Sciatic nerve (tissue), 2 donors: ENCODE results near the gene OR10T2. TPM values are rescaled to one million over a fixed set of nuclear protein-coding genes. Genes with fewer than 3 reads are reported as not detected.
"Not testable (repeated sequence)": the region's sequence is repeated elsewhere in the genome, so short reads cannot be mapped to it uniquely, and the experiment has no call there.

ENCODE experiments used
- ATAC-seq: fragments of 200-7000 bp; cut with Tn5 transposase; one replicate; pipeline ENCODE4 v1.9.1; 2020; ENCODE audit warnings: mild to moderate bottlenecking, moderate library complexity
- DNase-seq: peaks from one replicate; pipeline ENCODE4 v3.0.0-alpha.2; 2020; ENCODE audit warnings: low spot score
- intact Hi-C: fragments of 100-400 bp; cut with DNase I; formaldehyde crosslinking; loops from one replicate; pipeline ENCODE4 v1.14.2; 2022
- total RNA-seq: library from RNA; stranded (reverse); fragmentation: NEBNext Ultra II Directional; extraction: Animal tissue kit (Norgen Biotek cat#: 25700); gene quantifications from one replicate; pipeline ENCODE4 v1.2.1, GENCODE V29; 2021
- donor health status: DM: no; HTN: no; CAD: no.
- donor health status: DM: no; HTN: no; CAD: no.

Gene OR10T2
- total RNA-seq, 1 donor from 2014 or later = not detected

- ATAC-seq = no peak
Observed at GRCh38 chr1:158362482-158362881, 36.8 kb downstream of the OR10T2 start.

GRCh38 chr1:158357441-158357840 lies 41.8 kb downstream of the OR10T2 start:
- intact Hi-C loops = no loop called here
- DNase-seq (no peak), ATAC-seq (peak; percentile 57)

More at GRCh38 chr1:158362482-158362881, 36.8 kb downstream of the OR10T2 start:
- intact Hi-C loops = no loop called here
- no peak for DNase-seq

- intact Hi-C loops = no loop called here
- DNase-seq (no peak), ATAC-seq (no peak)
Observed at GRCh38 chr1:158356616-158357015, 42.6 kb downstream of the OR10T2 start.

GRCh38 chr1:158355773-158356285 lies 43.4 kb downstream of the OR10T2 start:
- intact Hi-C loops = no loop called here

GRCh38 chr1:158354255-158354654 lies 45.0 kb downstream of the OR10T2 start:
- ATAC-seq = peak; percentile 51
- intact Hi-C loops = no loop called here

More at GRCh38 chr1:158355773-158356285, 43.4 kb downstream of the OR10T2 start:
- ATAC-seq (no peak), DNase-seq (no peak)

GRCh38 chr1:158353303-158354075 lies 45.8 kb downstream of the OR10T2 start, which contains the start of gene CD1E:
CD1E (plus strand) TSS chr1:158353894; CDS start chr1:158353989, 95 bp downstream.
- intact Hi-C loops = no loop called here

More at GRCh38 chr1:158354255-158354654, 45.0 kb downstream of the OR10T2 start:
- no peak for DNase-seq

GRCh38 chr1:158348946-158349345 lies 50.3 kb downstream of the OR10T2 start:
- intact Hi-C loops, ATAC-seq, DNase-seq: not testable (repeated sequence)

More at GRCh38 chr1:158353303-158354075, 45.8 kb downstream of the OR10T2 start, which contains the start of gene CD1E:
- DNase-seq = no peak
- ATAC-seq = peak; percentile 38

Other genes with a start within 250 kb of the OR10T2 start
- 1.1 TPM for gene CD1D, start 218.6 kb downstream of the OR10T2 start, total RNA-seq
- gene CD1A, start 145.0 kb downstream of the OR10T2 start, total RNA-seq = not detected
- gene CD1C, start 109.5 kb downstream of the OR10T2 start, total RNA-seq = 1.1 TPM
- not detected for gene CD1B, start 67.9 kb downstream of the OR10T2 start, total RNA-seq
- not detected for gene CD1E, start 45.6 kb downstream of the OR10T2 start, total RNA-seq
- not detected for gene OR10K2, start 26.8 kb upstream of the OR10T2 start, total RNA-seq
- gene OR10K1, start 62.4 kb upstream of the OR10T2 start, total RNA-seq = not detected
- not detected for gene OR10R2, start 72.8 kb upstream of the OR10T2 start, total RNA-seq
- not detected for gene OR6Y1, start 154.9 kb upstream of the OR10T2 start, total RNA-seq
- gene OR6P1, start 171.1 kb upstream of the OR10T2 start, total RNA-seq = not detected
- not detected for gene OR10X1, start 180.4 kb upstream of the OR10T2 start, total RNA-seq
- not detected for gene OR10Z1, start 205.8 kb upstream of the OR10T2 start, total RNA-seq